HG03139 (cell line): ENCODE data around the gene LY6G6D.

Experiments used
- ATAC-seq: cut with Tn5 transposase; IDR thresholded peaks from one replicate; pipeline ENCODE4 v1.9.1; 2021; ENCODE audit not compliant: unreplicated experiment

The LY6G6D gene

GRCh38 chr6:31717499-31718222 is 2.5 kb downstream of the LY6G6D start:
- no peak for ATAC-seq

GRCh38 chr6:31718265-31718664 is 3.1 kb downstream of the LY6G6D start:
- ATAC-seq = no peak

GRCh38 chr6:31719001-31719400 is 3.9 kb downstream of the LY6G6D start:
- ATAC-seq = no peak

DNA sequence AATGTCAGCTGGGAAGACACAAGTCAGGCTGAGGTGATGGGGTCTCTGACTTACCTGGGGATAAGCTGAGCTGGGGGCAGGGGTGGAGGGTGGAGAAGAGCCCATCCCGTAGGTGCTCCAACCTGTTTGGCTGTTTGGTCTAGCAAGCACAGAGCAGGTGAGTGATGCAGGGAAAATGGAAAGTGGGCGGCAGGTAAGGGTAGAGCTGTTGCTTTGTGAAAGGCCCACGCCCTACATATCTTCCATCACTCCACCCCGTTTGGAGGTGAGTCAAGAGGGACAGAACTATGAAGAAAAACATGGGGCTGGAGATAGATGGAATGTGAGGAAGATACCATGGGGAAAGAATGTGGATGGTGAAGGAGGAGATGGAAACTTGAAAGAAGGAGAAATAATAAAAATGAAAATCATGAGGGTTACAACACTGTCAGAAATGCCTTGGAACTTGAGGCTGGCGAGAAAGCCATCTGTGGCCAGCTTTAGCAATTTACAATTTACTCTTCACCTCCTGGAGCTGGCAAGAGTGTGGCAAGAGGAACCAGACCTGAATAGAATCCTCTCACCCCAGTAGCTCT is 5.1 kb downstream of the LY6G6D start:
- no peak for ATAC-seq

DNA sequence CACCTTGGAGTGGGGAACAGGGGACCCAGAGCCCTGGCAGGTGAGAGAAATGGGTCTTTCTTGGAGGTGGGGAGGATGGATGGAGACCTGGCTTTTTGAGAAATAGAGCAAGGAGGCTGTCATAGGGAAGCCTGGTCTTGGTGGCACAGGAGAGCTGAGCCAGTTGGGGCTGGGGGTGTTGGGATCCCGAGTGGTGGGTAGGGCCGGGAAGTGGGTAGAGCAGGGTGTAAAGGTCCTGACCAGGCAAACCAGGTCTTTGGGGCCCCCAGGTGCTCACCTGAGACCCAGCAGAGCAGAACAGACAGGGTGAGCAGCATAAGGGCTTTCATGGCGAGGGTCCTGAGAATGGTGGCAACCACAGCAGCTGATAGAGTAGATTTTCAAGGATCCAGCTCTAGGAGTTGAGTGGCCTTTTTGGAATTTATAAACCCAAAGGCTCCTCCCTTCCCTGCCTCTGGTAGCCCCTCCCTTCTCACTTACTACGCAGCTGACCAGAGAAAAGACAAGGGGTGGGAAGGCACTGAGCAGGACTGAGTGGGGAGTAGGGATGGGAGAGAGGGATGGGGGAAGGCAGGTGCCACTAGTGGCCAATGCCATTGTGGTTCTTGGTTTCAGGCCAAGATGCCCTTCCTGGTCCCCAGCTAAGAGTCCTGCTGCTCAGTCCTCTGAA is 6.3 kb downstream of the LY6G6D start, which contains the start of gene LY6G6C:
LY6G6C (minus strand) TSS at position 396 of the 670 bp plus-strand sequence; CDS start at position 329, 67 bp downstream.
- ATAC-seq = no peak

DNA sequence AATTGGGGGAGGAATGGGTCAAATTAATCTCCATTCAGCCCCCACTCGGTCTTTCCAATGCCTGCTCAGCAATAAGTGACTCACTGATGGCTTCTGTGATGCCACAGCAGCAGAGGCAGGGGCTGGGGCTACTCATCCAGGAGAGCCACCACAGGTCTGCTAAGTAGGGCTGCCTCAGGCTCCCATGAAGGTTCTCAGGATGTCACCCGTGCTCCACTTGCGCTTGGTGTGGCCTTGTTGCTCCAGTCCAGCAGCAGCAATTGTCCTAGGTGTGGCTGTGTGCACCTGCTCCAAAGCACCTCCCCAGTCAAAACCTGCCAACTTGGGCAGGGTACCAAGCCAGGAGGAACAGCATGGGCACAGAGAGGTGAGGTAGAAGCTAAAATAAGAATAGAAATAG is 7.0 kb downstream of the LY6G6D start:
- no peak for ATAC-seq

GRCh38 chr6:31723245-31723979 is 8.3 kb downstream of the LY6G6D start, which contains the start of gene MPIG6B:
Gene MPIG6B, plus strand, starts transcription at chr6:31723373. Its CDS starts 11 bp downstream, at chr6:31723384.
- ATAC-seq = no peak

DNA sequence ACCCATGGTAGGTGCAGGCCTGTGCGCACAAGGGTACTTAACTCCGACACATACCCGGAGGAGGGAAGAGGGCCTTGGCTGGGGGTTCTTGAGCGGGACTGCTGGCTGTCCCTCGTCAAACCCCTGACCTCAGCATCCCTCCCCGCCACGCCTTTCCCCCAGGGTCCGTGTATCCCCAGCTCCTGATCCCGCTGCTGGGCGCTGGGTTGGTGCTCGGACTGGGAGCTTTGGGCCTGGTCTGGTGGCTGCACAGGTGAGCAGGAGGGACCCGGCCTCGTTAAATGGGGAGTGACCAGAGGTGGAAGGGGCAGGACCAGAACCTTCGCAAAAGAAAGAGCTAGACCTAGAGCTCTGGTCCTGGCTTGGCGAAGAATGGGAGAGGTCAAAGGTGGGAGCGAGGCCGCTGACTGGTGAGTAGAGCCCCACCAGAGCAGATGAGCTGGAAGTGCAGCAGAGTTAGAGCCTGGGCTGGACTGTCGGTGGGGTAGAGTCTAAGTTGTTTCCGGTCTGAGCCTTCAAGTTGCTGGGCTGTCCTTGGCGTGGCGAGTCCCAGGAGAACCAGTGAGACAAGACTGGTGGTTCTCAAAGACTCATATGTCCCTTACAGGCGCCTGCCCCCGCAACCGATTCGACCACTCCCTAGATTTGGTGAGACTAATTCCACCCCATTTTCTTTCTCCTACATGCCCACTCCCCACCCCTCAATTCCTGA is 9.0 kb downstream of the LY6G6D start:
- ATAC-seq = no peak

DNA sequence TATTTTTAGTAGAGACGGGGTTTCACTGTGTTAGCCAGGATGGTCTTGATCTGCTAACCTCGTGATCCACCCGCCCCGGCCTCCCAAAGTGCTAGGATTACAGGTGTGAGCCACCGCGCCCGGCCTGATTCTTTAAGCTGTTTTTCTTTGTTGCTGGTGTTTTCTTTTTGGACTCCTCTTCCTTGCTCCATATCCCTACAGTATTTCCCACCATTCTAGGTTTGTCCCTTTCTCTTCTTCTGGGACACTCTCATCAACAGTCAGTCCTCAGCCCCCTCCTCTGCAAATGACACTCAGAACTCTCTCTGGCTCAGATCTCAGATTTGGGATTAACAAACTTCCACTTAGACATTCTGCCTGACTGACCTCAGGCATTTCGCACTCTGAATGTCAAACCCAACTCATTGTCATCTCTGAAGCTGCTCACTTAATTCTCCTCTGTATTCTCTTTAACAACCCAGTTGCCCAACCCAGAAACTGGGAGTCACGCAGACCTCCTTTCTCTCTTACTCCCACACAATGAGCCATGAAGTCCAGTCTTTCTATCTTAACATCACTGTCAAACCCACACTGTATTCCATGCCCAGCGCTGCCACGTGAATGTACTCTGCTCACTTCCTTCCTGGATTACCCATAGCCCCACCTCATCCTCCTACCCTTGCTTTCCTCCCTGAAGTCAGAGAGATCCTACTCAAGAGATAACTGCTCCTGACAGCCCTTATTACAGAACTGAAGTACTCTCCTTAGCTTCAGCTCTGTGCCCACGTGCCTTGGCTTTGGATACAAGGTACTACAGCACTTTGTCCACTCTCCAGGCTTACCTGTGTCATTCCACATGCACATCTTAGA is 10.6 kb downstream of the LY6G6D start:
- ATAC-seq = no peak

DNA sequence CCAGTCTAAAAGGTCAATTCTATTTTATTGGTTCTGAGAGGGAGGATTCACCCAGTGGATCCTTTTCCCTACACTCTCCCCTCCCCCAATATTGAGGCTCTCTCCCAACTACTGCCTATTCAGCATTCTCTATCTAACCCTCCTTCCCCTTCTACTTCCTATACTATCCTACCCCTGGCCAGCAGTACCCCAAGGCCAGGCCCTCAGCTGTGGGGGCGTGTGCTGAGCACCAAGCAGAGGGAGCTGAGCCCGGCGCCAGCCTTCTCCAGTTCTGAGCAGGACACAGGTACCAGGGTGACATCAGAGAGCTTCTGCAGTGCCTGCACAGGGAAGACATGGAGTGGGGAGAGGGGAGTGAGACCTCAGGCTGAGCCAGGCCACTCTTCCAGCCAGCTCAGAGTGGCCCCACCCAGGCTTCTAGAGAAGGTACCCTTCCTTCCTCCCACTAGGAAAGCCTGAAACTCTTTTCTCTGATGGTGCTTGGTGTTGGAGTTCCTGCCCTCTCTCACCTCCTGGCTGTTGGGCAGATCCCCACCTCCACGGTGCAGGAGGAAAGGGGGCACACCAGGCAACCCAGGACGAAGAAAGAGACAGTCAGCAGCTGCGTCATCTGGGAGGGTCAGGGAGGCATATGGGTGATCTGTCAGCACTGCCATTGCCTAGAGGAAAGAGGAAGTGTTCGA is 12.0 kb downstream of the LY6G6D start:
- no peak for ATAC-seq

DNA sequence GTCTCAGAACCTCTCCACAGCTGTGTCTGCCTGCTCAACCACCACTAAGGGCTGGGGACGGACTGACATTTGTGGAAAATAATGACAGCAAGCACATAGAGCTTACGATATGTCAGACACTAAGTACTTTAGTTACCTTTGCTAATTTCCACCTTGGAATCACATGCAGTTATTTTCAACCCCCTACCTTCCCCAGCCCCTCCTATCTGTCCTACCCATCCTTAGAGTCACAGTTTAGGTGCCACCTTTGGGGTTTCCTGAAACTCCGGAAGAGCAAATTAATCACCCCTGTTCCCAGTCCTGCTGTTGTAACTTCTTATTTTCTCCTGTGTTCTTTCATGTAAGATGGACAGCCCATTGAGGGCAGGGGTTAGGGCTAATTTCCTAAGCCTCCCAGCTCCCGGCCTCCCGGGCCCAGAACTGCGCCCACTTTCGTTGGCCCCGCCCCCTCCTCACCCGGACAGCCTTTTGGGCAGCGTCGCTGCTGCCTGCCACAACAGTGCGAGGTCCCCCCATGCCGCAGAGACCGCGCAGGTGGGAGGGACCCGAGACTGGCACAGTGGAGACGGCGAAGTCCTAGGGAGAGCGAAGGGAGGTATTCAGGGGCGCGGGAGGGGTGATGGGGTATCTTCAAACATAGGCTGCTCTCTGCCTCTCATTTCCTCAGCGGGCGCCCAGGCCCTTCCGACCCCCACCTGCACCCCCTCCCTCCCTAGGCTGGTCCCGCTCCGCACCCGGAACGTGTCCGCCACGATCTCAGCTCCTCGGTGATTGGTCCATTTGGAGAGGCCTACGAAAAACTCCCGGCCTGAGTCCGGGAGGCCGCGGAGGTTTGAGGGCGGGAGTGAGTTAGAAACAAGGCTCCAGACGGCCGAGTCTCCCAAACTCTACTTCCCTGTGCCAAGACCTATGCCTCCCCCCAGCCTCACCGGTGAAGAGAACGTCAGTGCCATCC is 12.8 kb downstream of the LY6G6D start:
- ATAC-seq = no peak

GRCh38 chr6:31728767-31729514 is 13.8 kb downstream of the LY6G6D start, which contains the start of gene DDAH2:
Gene DDAH2, minus strand, starts transcription at chr6:31729299. Its CDS starts 138 bp downstream, at chr6:31729161.
- ATAC-seq = no peak

DNA sequence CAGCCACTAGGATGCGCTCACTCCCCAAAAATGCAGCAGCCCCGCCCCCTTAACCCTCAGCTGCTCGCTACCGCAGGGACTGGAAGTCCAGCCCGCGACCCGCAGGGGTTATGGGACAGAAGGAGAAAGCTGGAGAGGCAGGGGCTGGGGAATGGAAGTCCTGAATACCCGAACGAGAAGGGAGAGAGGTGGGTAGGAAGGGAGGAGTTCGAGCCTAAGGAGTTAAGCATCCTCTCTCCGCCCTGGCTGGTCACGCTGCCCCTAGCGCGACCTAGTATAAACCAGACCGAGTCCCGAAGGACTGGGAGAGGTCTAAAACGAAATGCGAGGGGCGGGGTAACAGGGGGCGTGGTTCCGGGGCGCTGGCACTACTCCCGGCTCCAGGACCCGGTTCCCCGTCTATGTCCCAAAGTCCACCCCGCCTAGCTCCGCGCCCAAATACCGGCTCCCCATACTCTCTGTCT is 14.4 kb downstream of the LY6G6D start:
- ATAC-seq = no peak

DNA sequence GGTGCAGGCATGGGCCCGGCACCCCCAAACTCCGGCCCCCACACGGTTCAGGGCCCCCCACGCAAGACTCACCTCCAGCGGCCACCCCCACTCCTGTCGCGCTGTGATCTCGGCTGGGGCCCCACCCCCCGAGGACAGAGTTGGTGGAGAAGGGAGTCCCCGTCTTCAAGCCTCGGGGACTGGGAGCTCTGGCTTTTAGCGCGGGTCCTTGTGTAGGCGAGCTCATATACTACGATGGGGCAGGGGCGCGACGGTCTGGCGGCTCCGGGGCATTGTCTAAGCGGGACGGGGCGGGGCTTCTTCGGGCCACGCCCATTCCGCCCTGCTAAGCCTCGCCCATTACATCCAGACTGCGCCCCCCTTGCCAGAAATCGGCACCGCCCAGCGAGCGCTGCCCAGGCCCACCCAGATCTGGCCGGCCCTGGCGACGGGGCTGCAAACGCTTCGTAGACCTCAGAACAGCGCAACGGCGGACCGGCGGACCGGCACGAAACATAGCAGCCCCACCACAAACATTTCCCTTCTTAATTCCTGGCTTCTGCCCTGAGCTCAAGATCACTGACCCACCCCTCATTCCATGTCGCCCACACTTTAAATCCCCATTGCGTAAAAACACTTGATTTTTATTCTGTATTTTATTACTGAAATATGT is 15.0 kb downstream of the LY6G6D start:
- ATAC-seq = no peak

DNA sequence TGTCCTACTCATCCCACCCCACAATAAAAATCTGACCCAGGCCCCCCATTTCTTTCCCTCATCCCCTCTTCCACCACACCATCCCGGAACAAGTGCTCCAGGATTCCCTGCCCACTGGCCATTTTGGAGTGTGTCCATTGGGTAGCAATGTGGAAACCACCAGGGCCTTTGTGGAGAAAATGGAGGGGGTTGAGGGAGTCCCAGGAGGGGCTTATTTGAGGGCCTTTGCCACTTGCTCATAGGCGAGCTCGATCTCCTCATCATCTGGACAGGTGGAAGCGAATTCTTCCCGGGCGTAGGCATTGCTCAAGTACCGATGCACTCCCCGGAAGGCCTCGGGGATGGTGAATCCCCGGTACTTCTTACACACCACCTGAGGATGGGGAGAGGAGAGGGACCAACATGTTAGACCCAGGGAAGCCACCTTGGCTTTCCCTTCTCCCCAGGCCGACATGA is 15.5 kb downstream of the LY6G6D start:
- ATAC-seq = no peak

GRCh38 chr6:31732029-31732428 is 16.9 kb downstream of the LY6G6D start:
- no peak for ATAC-seq

GRCh38 chr6:31733734-31734133 is 18.6 kb downstream of the LY6G6D start:
- ATAC-seq = no peak
